Nephron (organoid): ENCODE measurements around the gene E2F6.

Experiments used
- H3K27ac Mint-ChIP-seq, 3 experiments: 2 replicates each; pipeline ENCODE4 v1.8.0; 2020; ENCODE audit warnings: mixed read lengths in 3 of 3, mild to moderate bottlenecking in 2 of 3, moderate library complexity in 1 of 3
- H3K27me3 Mint-ChIP-seq: 2 replicates; pipeline ENCODE4 v1.8.0; 2021; ENCODE audit warnings: low read depth, mild to moderate bottlenecking, moderate library complexity, mixed read lengths
- H3K36me3 Mint-ChIP-seq: 2 replicates; pipeline ENCODE4 v1.8.0; 2020; ENCODE audit warnings: low read depth, mixed read lengths
- H3K4me1 Mint-ChIP-seq: 2 replicates; pipeline ENCODE4 v1.8.0; 2020; ENCODE audit warnings: mixed read lengths
- H3K4me3 Mint-ChIP-seq, 3 experiments: 2 replicates each; pipeline ENCODE4 v1.8.0; 2020; ENCODE audit warnings: mild to moderate bottlenecking in 3 of 3, mixed read lengths in 3 of 3, moderate library complexity in 2 of 3
- H3K9me3 Mint-ChIP-seq: 2 replicates; pipeline ENCODE4 v1.8.0; 2020; ENCODE audit warnings: mixed read lengths
- TF ChIP-seq, protein P1 (sequence below), 3 experiments: fragments of 200-600 bp; sonication (generic); IDR thresholded peaks; one replicate each; pipeline ENCODE4 v1.5.0; 2021; ENCODE audit warnings: antibody characterized with exemption in 3 of 3; ENCODE audit not compliant: unreplicated experiment in 3 of 3

Gene E2F6

DNA sequence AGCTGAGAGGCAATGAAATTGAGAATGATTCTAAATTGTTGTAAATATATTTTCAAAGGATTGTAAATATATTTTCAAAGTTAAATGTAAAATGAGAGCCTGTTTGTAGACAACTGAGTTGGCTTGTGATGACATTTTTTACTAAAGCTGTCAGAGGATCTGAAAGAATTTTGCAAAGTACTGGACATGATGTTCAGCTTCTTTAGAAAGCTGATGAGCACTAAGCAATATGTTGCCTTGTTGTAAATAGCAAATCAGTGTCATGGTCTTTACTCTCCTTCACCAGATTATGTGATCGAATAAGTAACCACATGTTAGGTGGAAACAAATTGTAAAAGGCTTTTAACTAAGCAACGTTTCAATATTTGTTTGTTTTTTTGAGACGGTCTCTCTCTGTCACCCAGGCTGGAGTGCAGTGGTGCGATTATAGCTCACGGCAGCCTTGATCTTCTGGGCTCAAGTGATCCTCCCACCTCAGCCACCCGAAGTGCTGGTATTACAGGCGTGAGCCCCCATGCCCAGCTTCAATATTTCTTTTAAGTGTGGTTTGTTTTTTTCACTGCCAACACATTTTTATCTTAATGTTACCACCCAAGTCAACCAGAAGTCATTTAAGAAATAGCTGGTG, 44.0 kb downstream of the E2F6 start:
- Mint-ChIP-seq H3K4me1 (peaks cover 6% of the 10 kb centered on the region), H3K27me3 (no peaks in the 10 kb centered on the region), H3K36me3 (peaks cover 14% of the 10 kb centered on the region), H3K4me3 (no peak overlapping the region), H3K27ac (no peak overlapping the region), H3K9me3 (peaks cover 7% of the 10 kb centered on the region)
- TF ChIP-seq, protein P1, sequence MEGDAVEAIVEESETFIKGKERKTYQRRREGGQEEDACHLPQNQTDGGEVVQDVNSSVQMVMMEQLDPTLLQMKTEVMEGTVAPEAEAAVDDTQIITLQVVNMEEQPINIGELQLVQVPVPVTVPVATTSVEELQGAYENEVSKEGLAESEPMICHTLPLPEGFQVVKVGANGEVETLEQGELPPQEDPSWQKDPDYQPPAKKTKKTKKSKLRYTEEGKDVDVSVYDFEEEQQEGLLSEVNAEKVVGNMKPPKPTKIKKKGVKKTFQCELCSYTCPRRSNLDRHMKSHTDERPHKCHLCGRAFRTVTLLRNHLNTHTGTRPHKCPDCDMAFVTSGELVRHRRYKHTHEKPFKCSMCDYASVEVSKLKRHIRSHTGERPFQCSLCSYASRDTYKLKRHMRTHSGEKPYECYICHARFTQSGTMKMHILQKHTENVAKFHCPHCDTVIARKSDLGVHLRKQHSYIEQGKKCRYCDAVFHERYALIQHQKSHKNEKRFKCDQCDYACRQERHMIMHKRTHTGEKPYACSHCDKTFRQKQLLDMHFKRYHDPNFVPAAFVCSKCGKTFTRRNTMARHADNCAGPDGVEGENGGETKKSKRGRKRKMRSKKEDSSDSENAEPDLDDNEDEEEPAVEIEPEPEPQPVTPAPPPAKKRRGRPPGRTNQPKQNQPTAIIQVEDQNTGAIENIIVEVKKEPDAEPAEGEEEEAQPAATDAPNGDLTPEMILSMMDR (IDR thresholded peaks at IDR 0.05; ENCODE audit: unreplicated experiment in 3 of 3), result no peak

DNA sequence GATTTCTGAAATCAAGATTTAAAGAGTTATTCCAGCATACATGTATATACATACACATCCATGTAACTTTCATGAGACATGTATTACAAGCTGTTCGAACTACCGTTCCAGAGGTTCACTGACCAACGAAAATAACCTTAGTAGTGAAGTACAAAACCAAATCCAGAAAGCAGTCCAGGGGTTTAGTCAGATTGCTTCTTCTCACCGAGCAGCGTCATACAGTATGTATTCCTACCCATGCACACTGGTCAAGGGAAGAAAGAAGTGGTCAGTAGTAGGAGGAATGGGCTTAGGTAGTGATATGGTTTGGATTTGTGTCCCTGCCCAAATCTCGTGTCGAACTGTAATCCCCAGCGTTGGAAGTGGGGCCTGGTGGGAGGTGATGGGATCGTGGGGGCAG, 45.3 kb downstream of the E2F6 start:
- peaks cover 10% of the 10 kb centered on the region for H3K36me3 Mint-ChIP-seq
- no peak overlapping the region for H3K27ac Mint-ChIP-seq
- H3K4me3 Mint-ChIP-seq, result no peak overlapping the region
- H3K4me1 Mint-ChIP-seq, result peaks cover 6% of the 10 kb centered on the region
- peaks cover 9% of the 10 kb centered on the region for H3K9me3 Mint-ChIP-seq
- H3K27me3 Mint-ChIP-seq, result no peaks in the 10 kb centered on the region
- TF ChIP-seq, protein P1 (IDR thresholded peaks at IDR 0.05; ENCODE audit: unreplicated experiment in 3 of 3), result no peak

DNA sequence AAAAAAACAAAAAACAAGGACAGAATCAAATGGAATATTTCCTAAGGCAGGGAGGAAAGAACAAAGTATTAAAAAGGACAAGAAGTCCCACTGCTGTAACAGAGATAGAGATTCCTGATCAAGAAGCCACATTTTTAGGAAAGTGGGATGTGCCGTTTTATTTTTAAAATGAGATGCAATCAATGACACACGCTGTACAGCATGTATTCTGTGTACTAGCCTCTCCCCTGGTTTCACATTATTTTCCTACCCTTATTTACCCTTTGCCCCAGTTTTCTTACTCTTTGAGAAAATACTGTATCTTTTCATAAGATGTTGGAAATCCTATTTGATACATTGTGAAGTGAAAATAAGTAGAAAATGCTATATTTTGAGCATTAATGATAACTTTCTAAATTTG, 45.8 kb downstream of the E2F6 start:
- peaks cover 9% of the 10 kb centered on the region for H3K9me3 Mint-ChIP-seq
- H3K27ac Mint-ChIP-seq, result peak overlapping the region; percentile 30 to 55 (median 41)
- no peaks in the 10 kb centered on the region for H3K27me3 Mint-ChIP-seq
- H3K4me3 Mint-ChIP-seq, result peak overlapping the region in 1 of 3 experiments; percentile 25
- H3K36me3 Mint-ChIP-seq, result peaks cover 10% of the 10 kb centered on the region
- TF ChIP-seq, protein P1 (IDR thresholded peaks at IDR 0.05; ENCODE audit: unreplicated experiment in 3 of 3), result no peak
- peaks cover 6% of the 10 kb centered on the region for H3K4me1 Mint-ChIP-seq

DNA sequence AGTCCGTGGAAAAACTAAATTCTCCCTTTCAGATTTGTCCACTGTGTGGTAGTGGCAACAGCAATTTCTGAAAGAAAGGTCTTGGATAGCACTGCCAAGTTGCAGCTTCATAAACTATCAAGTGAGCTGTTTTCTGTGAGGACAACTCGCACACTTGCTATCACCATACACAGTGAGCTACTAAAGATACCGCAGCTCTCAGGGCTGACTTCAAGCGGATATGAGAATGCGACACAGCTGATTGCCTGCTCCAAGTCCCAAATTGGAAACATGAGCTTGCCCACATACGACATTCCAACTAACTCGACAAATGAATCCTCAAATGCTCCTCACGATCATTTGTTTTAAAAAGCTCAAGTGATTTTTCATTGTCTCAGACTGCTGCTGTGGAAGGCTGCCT, 46.2 kb downstream of the E2F6 start:
- TF ChIP-seq, protein P1 (IDR thresholded peaks at IDR 0.05; ENCODE audit: unreplicated experiment in 3 of 3), result no peak

DNA sequence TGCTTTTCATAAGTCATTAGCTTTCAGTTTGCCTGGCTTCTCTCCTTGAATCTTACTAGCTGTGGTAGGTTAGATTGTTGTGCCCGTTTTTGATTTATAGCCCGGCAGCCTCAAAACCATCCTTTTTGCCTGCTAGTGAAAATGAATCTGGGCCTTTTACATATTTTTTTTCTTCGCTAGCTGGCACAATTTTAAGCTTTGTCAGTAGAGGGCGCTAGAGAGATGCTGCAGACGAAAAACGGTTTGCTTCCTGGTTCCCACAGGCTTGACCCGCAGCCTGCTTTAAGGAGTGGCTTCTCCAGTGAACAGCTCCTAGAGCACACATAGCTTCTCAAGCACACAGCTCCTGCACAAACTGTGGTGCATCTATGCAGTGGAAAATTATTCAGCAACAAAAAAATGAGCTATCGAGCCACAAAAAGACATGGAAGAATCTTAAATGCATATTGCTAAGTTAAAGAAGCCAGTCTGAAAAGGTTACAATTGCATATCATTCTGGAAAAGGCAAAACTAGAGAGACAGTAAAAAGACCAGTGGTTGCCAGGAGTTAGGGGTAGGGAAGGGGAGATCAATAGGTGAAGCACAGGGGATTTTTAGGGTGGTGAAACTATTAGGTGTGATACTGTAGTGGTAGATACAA, 47.9 kb downstream of the E2F6 start:
- TF ChIP-seq, protein P1 (IDR thresholded peaks at IDR 0.05; ENCODE audit: unreplicated experiment in 3 of 3), result no peak
- no peak overlapping the region for H3K4me3 Mint-ChIP-seq
- peaks cover 9% of the 10 kb centered on the region for H3K9me3 Mint-ChIP-seq
- H3K27me3 Mint-ChIP-seq, result peaks cover 2% of the 10 kb centered on the region
- H3K36me3 Mint-ChIP-seq, result peaks cover 10% of the 10 kb centered on the region
- H3K4me1 Mint-ChIP-seq, result peaks cover 11% of the 10 kb centered on the region
- no peak overlapping the region for H3K27ac Mint-ChIP-seq

More for the DNA sequence above, 46.2 kb downstream of the E2F6 start:
- peaks cover 6% of the 10 kb centered on the region for H3K4me1 Mint-ChIP-seq
- H3K9me3 Mint-ChIP-seq, result peaks cover 9% of the 10 kb centered on the region
- H3K27ac Mint-ChIP-seq, result peak overlapping the region; percentile 30 to 55 (median 41)
- H3K4me3 Mint-ChIP-seq, result peak overlapping the region in 1 of 3 experiments; percentile 25
- peaks cover 10% of the 10 kb centered on the region for H3K36me3 Mint-ChIP-seq
- H3K27me3 Mint-ChIP-seq, result no peaks in the 10 kb centered on the region

DNA sequence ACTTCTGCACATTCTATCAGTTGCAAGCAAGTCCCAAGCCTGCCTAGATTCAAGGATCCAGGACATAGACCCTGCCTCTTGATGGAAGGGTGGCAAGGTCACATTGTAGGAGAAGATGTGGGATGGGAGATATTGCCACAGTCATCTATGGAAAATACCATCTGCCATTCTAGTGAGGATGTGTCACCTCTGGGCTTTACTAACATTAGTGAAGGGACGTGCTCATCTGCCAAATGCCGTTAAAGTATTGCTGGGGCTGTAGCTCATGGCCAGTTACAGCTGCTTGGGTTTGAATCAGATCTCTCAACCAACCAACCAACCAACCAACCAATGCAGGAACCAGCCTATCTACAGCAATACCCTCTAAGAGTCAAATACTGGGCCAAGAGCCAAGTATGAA, 49.0 kb downstream of the E2F6 start:
- Mint-ChIP-seq H3K9me3 (peaks cover 9% of the 10 kb centered on the region), H3K27ac (no peak overlapping the region), H3K36me3 (peaks cover 10% of the 10 kb centered on the region), H3K4me1 (peaks cover 11% of the 10 kb centered on the region), H3K27me3 (peaks cover 3% of the 10 kb centered on the region), H3K4me3 (no peak overlapping the region)
- TF ChIP-seq, protein P1 (IDR thresholded peaks at IDR 0.05; ENCODE audit: unreplicated experiment in 3 of 3), result no peak
